Measurements from ENCODE around the gene NSUN2.

The NSUN2 gene

GRCh38 chr5:6601816-6602215 lies 31.0 kb downstream of the NSUN2 start:
- no peak for DNase-seq (ENCODE audit: low read depth)
- TF ChIP-seq CTCF (IDR thresholded peaks at IDR 0.05; ENCODE audit: control insufficient read depth, extremely low read depth, insufficient read depth), result no peak
- H3K4me3 ChIP-seq (ENCODE audit: low read depth, low read length), result no peak overlapping the region

- DNase-seq (ENCODE audit: low read depth), result no peak
- H3K4me3 ChIP-seq (ENCODE audit: low read depth, low read length), result no peak overlapping the region
- TF ChIP-seq CTCF (IDR thresholded peaks at IDR 0.05; ENCODE audit: control insufficient read depth, extremely low read depth, insufficient read depth), result no peak
These were observed 31.6 kb downstream of the NSUN2 start for GRCh38 chr5:6601271-6601670.

- TF ChIP-seq CTCF (IDR thresholded peaks at IDR 0.05; ENCODE audit: control insufficient read depth, extremely low read depth, insufficient read depth), result no peak
- H3K4me3 ChIP-seq (ENCODE audit: low read depth, low read length), result no peak overlapping the region
- DNase-seq (ENCODE audit: low read depth), result no peak
These were observed 33.1 kb downstream of the NSUN2 start for GRCh38 chr5:6599739-6600138.

- H3K4me3 ChIP-seq (ENCODE audit: low read depth, low read length), result no peak overlapping the region
- TF ChIP-seq CTCF (IDR thresholded peaks at IDR 0.05; ENCODE audit: control insufficient read depth, extremely low read depth, insufficient read depth), result no peak
- no peak for DNase-seq (ENCODE audit: low read depth)
These were observed 34.4 kb downstream of the NSUN2 start for GRCh38 chr5:6598351-6598900.

GRCh38 chr5:6597557-6597956 lies 35.3 kb downstream of the NSUN2 start:
- no peak for DNase-seq (ENCODE audit: low read depth)
- no peak overlapping the region for H3K4me3 ChIP-seq (ENCODE audit: low read depth, low read length)
- no peak for TF ChIP-seq CTCF (IDR thresholded peaks at IDR 0.05; ENCODE audit: control insufficient read depth, extremely low read depth, insufficient read depth)

GRCh38 chr5:6596388-6596787 lies 36.5 kb downstream of the NSUN2 start:
- H3K4me3 ChIP-seq (ENCODE audit: low read depth, low read length), result no peak overlapping the region
- TF ChIP-seq CTCF (IDR thresholded peaks at IDR 0.05; ENCODE audit: control insufficient read depth, extremely low read depth, insufficient read depth), result no peak
- DNase-seq (ENCODE audit: low read depth), result no peak

- TF ChIP-seq CTCF (IDR thresholded peaks at IDR 0.05; ENCODE audit: control insufficient read depth, extremely low read depth, insufficient read depth), result no peak
- no peak overlapping the region for H3K4me3 ChIP-seq (ENCODE audit: low read depth, low read length)
- no peak for DNase-seq (ENCODE audit: low read depth)
These were observed 37.4 kb downstream of the NSUN2 start for GRCh38 chr5:6595405-6595804.
